ENCODE results near the gene C1RL. TPM values are rescaled to one million over a fixed set of nuclear protein-coding genes. Genes with fewer than 3 reads are reported as not detected.

C1RL gene
- total RNA-seq, 1 experiment from 2014 or later = 25.9 TPM

DNA sequence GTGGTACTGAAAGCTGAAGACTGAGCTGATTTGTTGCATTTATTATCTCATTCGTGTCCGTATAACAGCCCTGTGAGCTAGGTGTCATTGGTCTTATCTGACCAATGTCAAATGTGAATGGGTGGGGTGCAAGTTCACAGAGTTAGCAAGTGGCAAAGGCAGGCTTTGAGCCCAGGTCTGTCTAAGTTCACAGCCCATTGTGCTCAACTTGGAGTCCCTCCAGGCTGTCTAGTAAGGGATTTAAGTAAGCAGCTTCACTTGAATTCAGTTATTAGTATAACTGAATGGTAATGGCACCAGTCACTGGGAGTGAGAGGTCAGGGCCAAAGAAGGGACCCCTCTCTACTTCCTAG is 40.0 kb downstream of the C1RL start:
- no peaks in the 10 kb centered on the region for H3K36me3 ChIP-seq (ENCODE audit: control insufficient read depth in 1 of 2, insufficient read depth in 2 of 2, low read length in 2 of 2)
- ChIA-PET RAD21 (ENCODE audit: low non-redundant PET in 1 of 2, low total read pairs in 2 of 2, uncharacterized antibody in 2 of 2, unreplicated experiment in 2 of 2) (no interaction called here), POLR2A (no interaction called here), CTCF (no interaction called here)
- no peaks in the 10 kb centered on the region for H3K27me3 ChIP-seq (ENCODE audit: insufficient read depth, low read length)
- no peak overlapping the region for H3K27ac ChIP-seq (ENCODE audit: low read depth, low read length)
- no peaks in the 10 kb centered on the region for H3K9me2 ChIP-seq (ENCODE audit: insufficient read depth)
- no peaks in the 10 kb centered on the region for H3K4me1 ChIP-seq (ENCODE audit: control insufficient read depth in 1 of 2, insufficient read depth in 2 of 2, low read length in 2 of 2)
- no peak overlapping the region for H3K4me2 ChIP-seq (ENCODE audit: low read length)
- no peak for ATAC-seq
- DNase-seq (ENCODE audit: low read depth, low spot score) = no peak
- intact Hi-C loops (cut with micrococcal nuclease) = no loop called here
- TF ChIP-seq, protein P1, sequence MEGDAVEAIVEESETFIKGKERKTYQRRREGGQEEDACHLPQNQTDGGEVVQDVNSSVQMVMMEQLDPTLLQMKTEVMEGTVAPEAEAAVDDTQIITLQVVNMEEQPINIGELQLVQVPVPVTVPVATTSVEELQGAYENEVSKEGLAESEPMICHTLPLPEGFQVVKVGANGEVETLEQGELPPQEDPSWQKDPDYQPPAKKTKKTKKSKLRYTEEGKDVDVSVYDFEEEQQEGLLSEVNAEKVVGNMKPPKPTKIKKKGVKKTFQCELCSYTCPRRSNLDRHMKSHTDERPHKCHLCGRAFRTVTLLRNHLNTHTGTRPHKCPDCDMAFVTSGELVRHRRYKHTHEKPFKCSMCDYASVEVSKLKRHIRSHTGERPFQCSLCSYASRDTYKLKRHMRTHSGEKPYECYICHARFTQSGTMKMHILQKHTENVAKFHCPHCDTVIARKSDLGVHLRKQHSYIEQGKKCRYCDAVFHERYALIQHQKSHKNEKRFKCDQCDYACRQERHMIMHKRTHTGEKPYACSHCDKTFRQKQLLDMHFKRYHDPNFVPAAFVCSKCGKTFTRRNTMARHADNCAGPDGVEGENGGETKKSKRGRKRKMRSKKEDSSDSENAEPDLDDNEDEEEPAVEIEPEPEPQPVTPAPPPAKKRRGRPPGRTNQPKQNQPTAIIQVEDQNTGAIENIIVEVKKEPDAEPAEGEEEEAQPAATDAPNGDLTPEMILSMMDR (IDR thresholded peaks at IDR 0.05 in 2 of 3, conservative IDR thresholded peaks at IDR 0.05 in 1 of 3; ENCODE audit: borderline replicate concordance in 1 of 3, insufficient read depth in 1 of 3, low read depth in 2 of 3, low read length in 2 of 3) = no peak
- TF ChIP-seq POLR2AphosphoS5 (IDR thresholded peaks at IDR 0.05; ENCODE audit: low read depth, low read length) (no peak), POLR2A (IDR thresholded peaks at IDR 0.05; ENCODE audit: borderline replicate concordance, extremely low read depth, insufficient read depth, insufficient read length) (no peak), EGR1 (IDR thresholded peaks at IDR 0.05; ENCODE audit: low read depth) (no peak)
- TF ChIP-seq, protein P2, sequence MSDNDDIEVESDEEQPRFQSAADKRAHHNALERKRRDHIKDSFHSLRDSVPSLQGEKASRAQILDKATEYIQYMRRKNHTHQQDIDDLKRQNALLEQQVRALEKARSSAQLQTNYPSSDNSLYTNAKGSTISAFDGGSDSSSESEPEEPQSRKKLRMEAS (IDR thresholded peaks at IDR 0.05) = no peak
- TF ChIP-seq, protein P3, sequence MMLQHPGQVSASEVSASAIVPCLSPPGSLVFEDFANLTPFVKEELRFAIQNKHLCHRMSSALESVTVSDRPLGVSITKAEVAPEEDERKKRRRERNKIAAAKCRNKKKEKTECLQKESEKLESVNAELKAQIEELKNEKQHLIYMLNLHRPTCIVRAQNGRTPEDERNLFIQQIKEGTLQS (IDR thresholded peaks at IDR 0.05) = no peak
- BruUV-seq (replicated peaks) = no TSS peak
- no peaks in the 10 kb centered on the region for H3K9me3 ChIP-seq (ENCODE audit: control insufficient read depth in 1 of 2, insufficient read depth in 1 of 2, low read depth in 1 of 2, low read length in 2 of 2)
- no peaks in the 10 kb centered on the region for H3K79me2 ChIP-seq (ENCODE audit: insufficient read depth, low read length)
- no peaks in the 10 kb centered on the region for H4K20me1 ChIP-seq (ENCODE audit: insufficient read depth)
- no peak overlapping the region for H2AFZ ChIP-seq (ENCODE audit: low read depth, low read length, poor library complexity, severe bottlenecking)
- H3K9ac ChIP-seq (ENCODE audit: low read length) = no peak overlapping the region
- no peak overlapping the region for H3K4me3 ChIP-seq (replicated peaks in 1 of 2; ENCODE audit: low read depth in 1 of 2, low read length in 2 of 2)

DNA sequence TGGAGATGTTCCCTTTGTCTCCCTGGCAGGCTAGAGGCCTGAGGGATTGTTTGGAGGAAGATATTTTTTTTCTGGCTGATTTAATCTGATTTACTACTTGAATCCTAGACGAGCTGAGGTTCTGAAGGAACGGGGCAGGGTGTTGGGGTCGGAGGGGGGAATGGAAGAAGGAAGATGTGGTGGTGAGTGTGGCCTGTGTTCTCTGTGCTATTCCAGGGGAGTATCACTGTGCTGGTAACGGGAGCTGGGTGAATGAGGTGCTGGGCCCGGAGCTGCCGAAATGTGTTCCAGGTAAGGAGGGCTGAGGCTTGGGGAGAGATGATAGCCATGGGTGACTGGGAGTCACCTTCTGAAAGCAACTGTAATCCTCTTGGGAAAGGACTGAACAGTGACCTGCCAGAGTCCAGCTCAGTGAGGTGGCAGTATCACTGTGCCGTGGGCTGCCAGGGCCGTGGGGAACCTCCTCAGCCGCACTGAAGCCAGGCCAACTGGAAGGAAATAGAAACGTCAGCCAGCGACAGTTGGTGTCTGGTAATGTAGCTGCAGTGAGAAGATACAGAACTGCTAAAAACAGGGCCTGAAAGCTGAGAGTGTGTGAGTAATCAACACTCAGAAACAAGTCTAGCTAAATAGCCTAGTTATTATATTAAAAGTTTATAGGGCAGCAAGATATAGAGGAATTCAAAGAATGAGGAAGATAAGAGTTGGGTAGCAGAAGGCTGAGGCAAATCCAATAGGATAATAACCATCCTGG is 40.6 kb downstream of the C1RL start:
- POLR2A ChIA-PET = no interaction called here
- Histone ChIP-seq H3K36me3 (ENCODE audit: control insufficient read depth in 1 of 2, insufficient read depth in 2 of 2, low read length in 2 of 2) (no peaks in the 10 kb centered on the region), H2AFZ (ENCODE audit: low read depth, low read length, poor library complexity, severe bottlenecking) (no peak overlapping the region), H3K4me3 (replicated peaks in 1 of 2; ENCODE audit: low read depth in 1 of 2, low read length in 2 of 2) (no peak overlapping the region), H3K9ac (ENCODE audit: low read length) (no peak overlapping the region), H3K4me2 (ENCODE audit: low read length) (no peak overlapping the region), H3K9me2 (ENCODE audit: insufficient read depth) (no peaks in the 10 kb centered on the region), H3K27me3 (ENCODE audit: insufficient read depth, low read length) (no peaks in the 10 kb centered on the region), H3K27ac (ENCODE audit: low read depth, low read length) (no peak overlapping the region), H3K4me1 (ENCODE audit: control insufficient read depth in 1 of 2, insufficient read depth in 2 of 2, low read length in 2 of 2) (no peaks in the 10 kb centered on the region), H3K9me3 (ENCODE audit: control insufficient read depth in 1 of 2, insufficient read depth in 1 of 2, low read depth in 1 of 2, low read length in 2 of 2) (no peaks in the 10 kb centered on the region), H4K20me1 (ENCODE audit: insufficient read depth) (no peaks in the 10 kb centered on the region), H3K79me2 (ENCODE audit: insufficient read depth, low read length) (no peaks in the 10 kb centered on the region)
- intact Hi-C loops (cut with micrococcal nuclease) = no loop called here
- CTCF ChIA-PET = no interaction called here
- RAD21 ChIA-PET (ENCODE audit: low non-redundant PET in 1 of 2, low total read pairs in 2 of 2, uncharacterized antibody in 2 of 2, unreplicated experiment in 2 of 2) = no interaction called here
- BruUV-seq (replicated peaks) = no TSS peak
- DNase-seq (ENCODE audit: low read depth, low spot score) (no peak), ATAC-seq (no peak)
- no peak for TF ChIP-seq YY1 (IDR thresholded peaks at IDR 0.05; ENCODE audit: extremely low read depth, insufficient replicate concordance, low read depth, low read length)
- TF ChIP-seq, protein P1 (IDR thresholded peaks at IDR 0.05 in 2 of 3, conservative IDR thresholded peaks at IDR 0.05 in 1 of 3; ENCODE audit: borderline replicate concordance in 1 of 3, insufficient read depth in 1 of 3, low read depth in 2 of 3, low read length in 2 of 3) = no peak
- no peak for TF ChIP-seq EGR1 (IDR thresholded peaks at IDR 0.05; ENCODE audit: low read depth)
- TF ChIP-seq ELF1 (IDR thresholded peaks at IDR 0.05; ENCODE audit: borderline replicate concordance, low read depth) = no peak
- TF ChIP-seq, protein P3 (IDR thresholded peaks at IDR 0.05) = no peak
- no peak for TF ChIP-seq SIN3A (IDR thresholded peaks at IDR 0.05; ENCODE audit: low read depth)
- no peak for TF ChIP-seq TCF7L2 (IDR thresholded peaks at IDR 0.05; ENCODE audit: borderline replicate concordance, extremely low read depth, insufficient read depth, insufficient read length)
- TF ChIP-seq, protein P2 (IDR thresholded peaks at IDR 0.05) = no peak
- no peak for TF ChIP-seq ZNF274 (IDR thresholded peaks at IDR 0.05; ENCODE audit: low read depth, low read length)
- TF ChIP-seq RAD21 (IDR thresholded peaks at IDR 0.05; ENCODE audit: low read depth) = no peak
